ENCODE data around the gene DTD1.

DTD1 gene

DNA sequence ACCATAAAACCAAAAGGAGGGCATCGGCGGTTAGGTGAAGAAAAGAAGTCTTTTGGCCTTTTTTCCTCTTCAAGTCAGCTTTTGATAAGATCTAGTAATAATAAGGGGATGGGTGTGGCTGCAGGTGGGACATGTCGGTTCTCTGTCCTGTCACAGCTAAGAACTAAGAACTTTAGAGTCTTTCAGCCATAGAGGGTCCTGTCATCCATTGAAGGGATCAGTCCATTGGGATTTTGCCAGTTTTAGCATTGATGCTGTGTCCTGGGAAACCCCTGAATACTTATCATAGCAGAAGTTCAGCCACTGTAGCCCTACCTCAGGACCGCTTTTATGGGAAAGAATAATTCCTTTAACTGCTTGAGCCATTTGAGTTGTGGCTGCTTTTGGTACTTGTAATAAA is 207.5 kb downstream of the DTD1 start:
- DNase-seq (ENCODE audit: low spot score): no peak

DNA sequence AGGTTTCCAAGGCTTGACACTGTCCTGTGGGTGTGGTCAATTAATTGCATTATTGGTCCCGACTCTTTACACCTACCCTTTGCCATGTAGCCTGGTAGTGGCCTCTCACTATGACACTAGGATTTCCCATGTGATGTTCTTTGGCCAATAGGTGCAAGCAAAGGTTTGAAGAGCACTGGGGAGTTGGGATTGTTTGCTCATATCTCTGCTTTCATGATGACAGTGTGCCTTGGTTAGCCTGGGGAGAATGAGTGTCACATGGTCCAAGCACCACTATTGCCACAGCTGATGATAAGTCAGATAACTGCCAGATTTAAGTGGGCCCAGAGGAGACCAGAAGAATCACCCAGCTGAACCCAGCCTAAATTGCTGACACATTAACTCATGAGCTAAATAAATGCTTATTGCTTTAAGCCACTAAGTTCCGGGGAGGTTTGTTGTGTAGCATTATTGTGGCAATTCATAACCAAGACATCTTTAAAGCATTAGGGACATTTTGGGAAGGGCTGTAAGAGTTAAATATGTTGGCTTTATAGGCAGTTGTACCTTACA is 208.5 kb downstream of the DTD1 start:
- DNase-seq (ENCODE audit: low spot score): peak; percentile 16

GRCh38 chr20:18801516-18801915 is 213.7 kb downstream of the DTD1 start:
- DNase-seq (ENCODE audit: low spot score): no peak

- DNase-seq (ENCODE audit: low spot score): no peak
Measured at GRCh38 chr20:18802012-18802634, 214.3 kb downstream of the DTD1 start.

DNA sequence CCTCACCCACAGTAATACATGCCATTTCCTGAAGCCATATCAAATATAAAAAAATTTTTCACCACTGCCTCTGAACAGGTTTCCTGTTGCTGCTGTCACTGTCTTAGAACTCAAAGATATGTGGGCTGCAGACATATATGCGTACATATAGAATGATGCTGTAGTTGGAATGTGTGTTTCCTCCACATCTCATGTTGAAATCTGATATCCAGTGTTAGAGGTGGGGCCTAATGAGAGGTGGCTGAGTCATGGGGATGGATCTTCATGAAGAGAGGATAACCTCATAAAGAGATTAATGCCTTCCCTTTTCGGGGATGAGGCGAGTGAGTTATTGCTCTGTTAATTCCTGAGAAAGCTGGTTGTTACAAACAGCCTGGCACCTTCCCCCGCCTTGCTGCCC is 218.0 kb downstream of the DTD1 start:
- DNase-seq (ENCODE audit: low spot score): no peak

- DNase-seq (ENCODE audit: low spot score): no peak
Measured at GRCh38 chr20:18808712-18809111, 220.9 kb downstream of the DTD1 start.

- DNase-seq (ENCODE audit: low spot score): no peak
Measured at GRCh38 chr20:18811186-18811585, 223.3 kb downstream of the DTD1 start.

- DNase-seq (ENCODE audit: low spot score): no peak
Measured at GRCh38 chr20:18811904-18812303, 224.1 kb downstream of the DTD1 start.

DNA sequence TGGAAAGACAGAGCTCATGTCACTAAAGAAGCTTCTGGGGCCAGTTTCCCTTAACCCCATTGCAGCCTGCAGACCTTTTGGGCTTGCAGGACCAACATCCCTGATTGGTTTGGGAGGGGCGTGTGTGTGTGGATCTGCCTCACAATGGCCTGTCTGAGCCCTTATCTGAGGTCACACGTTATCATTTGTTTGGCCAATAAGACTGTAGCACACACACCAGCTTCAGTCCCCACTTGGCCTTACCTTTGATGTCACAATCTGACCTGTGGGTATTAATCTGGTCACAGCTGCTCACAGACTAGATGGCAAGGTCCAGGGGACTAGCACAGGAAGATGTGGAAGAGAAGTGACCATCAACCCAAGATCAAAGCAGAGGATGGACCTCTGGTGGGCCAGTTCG is 225.6 kb downstream of the DTD1 start, which contains the start of gene SCP2D1:
Gene SCP2D1, plus strand, starts transcription at position 301 of the 400 bp plus-strand sequence. Its CDS starts 33 bp downstream, at position 334.
- no peak for DNase-seq (ENCODE audit: low spot score)

- DNase-seq (ENCODE audit: low spot score): no peak
Measured at GRCh38 chr20:18815194-18815942, 227.5 kb downstream of the DTD1 start.

Data from activated CD4-positive, alpha-beta T cell treated with anti-CD3 and anti-CD28 coated beads, Interleukin-2, Interleukin-4, amounts not matched to agents 100 ng/mL and 50 ng/mL, durations not matched to agents 16 hours and 8 hours (primary cell).